H9 (cell line): ENCODE results near the gene CYP24A1. TPM values are rescaled to one million over a fixed set of nuclear protein-coding genes. Genes with fewer than 3 reads are reported as not detected.

Experiments
- DNase-seq: peaks from one replicate; pipeline ENCODE4 v3.0.0-alpha.2; 2017
- H2AFZ ChIP-seq: one replicate; pipeline ENCODE4 v1.6.1; 2013; ENCODE audit warnings: mild to moderate bottlenecking, low read length, control low read depth, moderate library complexity
- H2AK5ac ChIP-seq: 2 replicates; pipeline ENCODE4 v1.6.1; 2013; ENCODE audit warnings: low read length, control low read depth, mixed read lengths; ENCODE audit not compliant: insufficient read length
- H2BK120ac ChIP-seq: one replicate; pipeline ENCODE4 v1.6.1; 2013; ENCODE audit warnings: low read depth, mild to moderate bottlenecking, low read length, control low read depth, inconsistent platforms; ENCODE audit not compliant: poor library complexity, severe bottlenecking
- H2BK12ac ChIP-seq: 2 replicates; pipeline ENCODE4 v1.6.1; 2013; ENCODE audit warnings: low read length, control low read depth, mixed read lengths, low read depth; ENCODE audit not compliant: insufficient read length
- H2BK15ac ChIP-seq: 2 replicates; pipeline ENCODE4 v1.6.1; 2013; ENCODE audit warnings: low read depth, low read length, control low read depth
- H2BK20ac ChIP-seq: one replicate; pipeline ENCODE4 v1.6.1; 2013; ENCODE audit warnings: low read depth, mild to moderate bottlenecking, low read length, control low read depth, inconsistent platforms; ENCODE audit not compliant: poor library complexity, severe bottlenecking
- H2BK5ac ChIP-seq: 2 replicates; pipeline ENCODE4 v1.6.1; 2013; ENCODE audit warnings: low read length, control low read depth, mixed read lengths; ENCODE audit not compliant: insufficient read length
- H3K14ac ChIP-seq: 2 replicates; pipeline ENCODE4 v1.6.1; 2013; ENCODE audit warnings: low read length, control low read depth; ENCODE audit not compliant: insufficient read depth
- H3K18ac ChIP-seq: 2 replicates; pipeline ENCODE4 v1.6.1; 2013; ENCODE audit warnings: low read depth, mild to moderate bottlenecking, mixed read lengths, low read length, control low read depth; ENCODE audit not compliant: insufficient read length
- H3K23ac ChIP-seq: 2 replicates; pipeline ENCODE4 v1.6.1; 2013; ENCODE audit warnings: low read length, control low read depth, mixed read lengths, low read depth; ENCODE audit not compliant: insufficient read length
- H3K23me2 ChIP-seq: 2 replicates; pipeline ENCODE4 v1.6.1; 2013; ENCODE audit warnings: low read depth, mild to moderate bottlenecking, mixed read lengths, low read length, control low read depth; ENCODE audit not compliant: insufficient read length, poor library complexity, severe bottlenecking
- H3K27ac ChIP-seq: 2 replicates; pipeline ENCODE4 v1.5.1; 2013; ENCODE audit warnings: low read length, control low read depth, mixed read lengths, low read depth; ENCODE audit not compliant: insufficient read length
- H3K27me3 ChIP-seq: 2 replicates; pipeline ENCODE4 v1.6.1; 2013; ENCODE audit warnings: low read length, control low read depth, inconsistent platforms; ENCODE audit not compliant: insufficient read depth
- H3K4ac ChIP-seq: 2 replicates; pipeline ENCODE4 v1.6.1; 2013; ENCODE audit warnings: low read depth, mild to moderate bottlenecking, control low read depth, inconsistent platforms, low read length, moderate library complexity
- H3K4me1 ChIP-seq: 2 replicates; pipeline ENCODE4 v1.6.1; 2013; ENCODE audit warnings: low read length, control low read depth, inconsistent platforms; ENCODE audit not compliant: insufficient read depth
- H3K4me2 ChIP-seq: 2 replicates; pipeline ENCODE4 v1.6.1; 2013; ENCODE audit warnings: low read length, control low read depth, mixed read lengths; ENCODE audit not compliant: insufficient read length, insufficient read depth
- H3K56ac ChIP-seq: 2 replicates; pipeline ENCODE4 v1.6.1; 2013; ENCODE audit warnings: low read depth, mild to moderate bottlenecking, mixed read lengths, low read length, control low read depth; ENCODE audit not compliant: insufficient read length
- H3K79me1 ChIP-seq: 2 replicates; pipeline ENCODE4 v1.6.1; 2013; ENCODE audit warnings: low read depth, mild to moderate bottlenecking, moderate library complexity, low read length, control low read depth, inconsistent platforms; ENCODE audit not compliant: insufficient read depth, poor library complexity, severe bottlenecking
- H3K79me2 ChIP-seq: 2 replicates; pipeline ENCODE4 v1.6.1; 2013; ENCODE audit warnings: low read length, control low read depth, inconsistent platforms; ENCODE audit not compliant: insufficient read depth
- H3K9ac ChIP-seq: 2 replicates; pipeline ENCODE4 v1.6.1; 2013; ENCODE audit warnings: low read length, control low read depth, mixed read lengths; ENCODE audit not compliant: insufficient read length; ENCODE audit errors: extremely low read depth
- H3K9me3 ChIP-seq: one replicate; pipeline ENCODE4 v1.6.1; 2013; ENCODE audit warnings: low read depth, low read length, inconsistent platforms; ENCODE audit not compliant: control insufficient read depth
- H3T11ph ChIP-seq: one replicate; pipeline ENCODE4 v1.6.1; 2013; ENCODE audit warnings: mild to moderate bottlenecking, low read length, control low read depth, inconsistent platforms
- H4K20me1 ChIP-seq: one replicate; pipeline ENCODE4 v1.6.1; 2013; ENCODE audit not compliant: control insufficient read depth, insufficient read length, insufficient read depth
- H4K5ac ChIP-seq: 2 replicates; pipeline ENCODE4 v1.6.1; 2013; ENCODE audit warnings: low read depth, mild to moderate bottlenecking, mixed read lengths, low read length, control low read depth; ENCODE audit not compliant: insufficient read length
- H4K8ac ChIP-seq: replicated peaks from 2 replicates; pipeline ENCODE4 v1.6.1; 2013; ENCODE audit warnings: low read length, control low read depth, mixed read lengths, low read depth; ENCODE audit not compliant: insufficient read length
- H4K91ac ChIP-seq: 2 replicates; pipeline ENCODE4 v1.6.1; 2013; ENCODE audit warnings: low read depth, mild to moderate bottlenecking, moderate library complexity, mixed read lengths, low read length, control low read depth; ENCODE audit not compliant: insufficient read length
- H3K27ac Mint-ChIP-seq, 3 experiments: 2 replicates in 2 of 3; 3 replicates in 1 of 3; pipeline ENCODE4 v1.8.0; 2020 to 2021; ENCODE audit warnings: mixed read lengths in 3 of 3, mild to moderate bottlenecking in 1 of 3, moderate library complexity in 1 of 3
- H3K27me3 Mint-ChIP-seq: 2 replicates; pipeline ENCODE4 v1.8.0; 2021; ENCODE audit warnings: low read depth, mild to moderate bottlenecking, moderate library complexity, mixed read lengths
- H3K36me3 Mint-ChIP-seq, 3 experiments: 2 replicates in 2 of 3; 3 replicates in 1 of 3; pipeline ENCODE4 v1.8.0; 2020 to 2021; ENCODE audit warnings: low read depth in 3 of 3, mixed read lengths in 3 of 3; ENCODE audit not compliant: insufficient read depth in 1 of 3
- H3K4me1 Mint-ChIP-seq, 2 experiments: 2 replicates each; pipeline ENCODE4 v1.8.0; 2020; ENCODE audit warnings: mixed read lengths in 2 of 2
- H3K4me3 Mint-ChIP-seq, 2 experiments: 2 replicates in 1 of 2; 3 replicates in 1 of 2; pipeline ENCODE4 v1.8.0; 2020 to 2021; ENCODE audit warnings: mild to moderate bottlenecking in 2 of 2, mixed read lengths in 2 of 2, moderate library complexity in 1 of 2
- H3K9me3 Mint-ChIP-seq, 2 experiments: 2 replicates in 1 of 2; 3 replicates in 1 of 2; pipeline ENCODE4 v1.8.0; 2020; ENCODE audit warnings: mild to moderate bottlenecking in 2 of 2, mixed read lengths in 2 of 2, moderate library complexity in 1 of 2
- WGBS: extraction: QIAGEN DNeasy Blood & Tissue Kit; methylation state at CpG from one replicate; pipeline ENCODE4 v1.1.7; 2013; ENCODE audit warnings: missing lambda C conversion rate, low lambda C conversion rate, mixed read lengths; ENCODE audit not compliant: insufficient read length; ENCODE audit errors: extremely low coverage; 5-methylcytosine and 5-hydroxymethylcytosine counted together
- total RNA-seq: library from RNA; stranded (reverse); gene quantifications from 2 replicates; pipeline ENCODE4 v1.2.1, GENCODE V29; 2021
- TF ChIP-seq, protein P1 (sequence below): fragments of 200-600 bp; sonication (generic); conservative IDR thresholded peaks from 3 replicates; pipeline ENCODE4 v1.8.0; 2021; ENCODE audit warnings: antibody characterized with exemption, mild to moderate bottlenecking

CYP24A1 gene
- total RNA-seq, 1 experiment from 2014 or later = not detected

GRCh38 chr20:54116550-54117235 is 57.1 kb downstream of the CYP24A1 start:
- H4K5ac ChIP-seq = no peak overlapping the region
- H3K4me3 Mint-ChIP-seq = no peak overlapping the region
- H3K27ac ChIP-seq = no peak overlapping the region
- WGBS = no CpG with 5 or more reads among the region's 4 CpGs
- H3K4me1 Mint-ChIP-seq = peaks cover 9% of the 10 kb centered on the region in 2 experiments
- no peak overlapping the region for H3K4me2 ChIP-seq
- H3K23ac ChIP-seq = no peak overlapping the region
- no peaks in the 10 kb centered on the region for H3K79me2 ChIP-seq
- no peaks in the 10 kb centered on the region for H3K27me3 ChIP-seq
- no peak overlapping the region for H4K91ac ChIP-seq
- H3K9ac ChIP-seq = no peak overlapping the region
- H3K4me1 ChIP-seq = no peaks in the 10 kb centered on the region
- no peak overlapping the region for H2AFZ ChIP-seq
- no peak overlapping the region for H3K27ac Mint-ChIP-seq
- H4K20me1 ChIP-seq = no peaks in the 10 kb centered on the region
- H3K4ac ChIP-seq = no peak overlapping the region
- H2BK12ac ChIP-seq = no peak overlapping the region
- TF ChIP-seq, protein P1, sequence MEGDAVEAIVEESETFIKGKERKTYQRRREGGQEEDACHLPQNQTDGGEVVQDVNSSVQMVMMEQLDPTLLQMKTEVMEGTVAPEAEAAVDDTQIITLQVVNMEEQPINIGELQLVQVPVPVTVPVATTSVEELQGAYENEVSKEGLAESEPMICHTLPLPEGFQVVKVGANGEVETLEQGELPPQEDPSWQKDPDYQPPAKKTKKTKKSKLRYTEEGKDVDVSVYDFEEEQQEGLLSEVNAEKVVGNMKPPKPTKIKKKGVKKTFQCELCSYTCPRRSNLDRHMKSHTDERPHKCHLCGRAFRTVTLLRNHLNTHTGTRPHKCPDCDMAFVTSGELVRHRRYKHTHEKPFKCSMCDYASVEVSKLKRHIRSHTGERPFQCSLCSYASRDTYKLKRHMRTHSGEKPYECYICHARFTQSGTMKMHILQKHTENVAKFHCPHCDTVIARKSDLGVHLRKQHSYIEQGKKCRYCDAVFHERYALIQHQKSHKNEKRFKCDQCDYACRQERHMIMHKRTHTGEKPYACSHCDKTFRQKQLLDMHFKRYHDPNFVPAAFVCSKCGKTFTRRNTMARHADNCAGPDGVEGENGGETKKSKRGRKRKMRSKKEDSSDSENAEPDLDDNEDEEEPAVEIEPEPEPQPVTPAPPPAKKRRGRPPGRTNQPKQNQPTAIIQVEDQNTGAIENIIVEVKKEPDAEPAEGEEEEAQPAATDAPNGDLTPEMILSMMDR = no peak
- H3K27me3 Mint-ChIP-seq = no peaks in the 10 kb centered on the region
- H3K9me3 Mint-ChIP-seq = no peaks in the 10 kb centered on the region; a peak in 1 of 5 replicates
- no peak overlapping the region for H4K8ac ChIP-seq
- H3K9me3 ChIP-seq = no peaks in the 10 kb centered on the region
- H3T11ph ChIP-seq = no peak overlapping the region
- no peak overlapping the region for H2BK15ac ChIP-seq
- H2BK5ac ChIP-seq = no peak overlapping the region
- no peak overlapping the region for H3K56ac ChIP-seq
- no peaks in the 10 kb centered on the region for H3K36me3 Mint-ChIP-seq
- no peak overlapping the region for H2BK20ac ChIP-seq
- H2AK5ac ChIP-seq = no peak overlapping the region
- no peaks in the 10 kb centered on the region for H3K79me1 ChIP-seq
- H3K14ac ChIP-seq = no peak overlapping the region
- no peak for DNase-seq
- no peaks in the 10 kb centered on the region for H3K23me2 ChIP-seq
- no peak overlapping the region for H2BK120ac ChIP-seq
- no peak overlapping the region for H3K18ac ChIP-seq
